Right atrium auricular region (tissue), 2 donors: ENCODE measurements around the gene TAB2. TPM values are rescaled to one million over a fixed set of nuclear protein-coding genes. Genes with fewer than 3 reads are reported as not detected.

Experiments used
- DNase-seq: peaks from one replicate; pipeline ENCODE4 v3.0.0-alpha.2; 2019; ENCODE audit warnings: low spot score
- H3K27ac ChIP-seq, 2 donors: fragments of 200-600 bp; sonication (generic); 1 replicate in 1 of 2; 2 replicates in 1 of 2; pipeline ENCODE4 v1.5.1; 2016 to 2019
- H3K27me3 ChIP-seq, 2 donors: fragments of 200-600 bp; sonication (generic); one replicate each; pipeline versions ENCODE4 v1.5.1 to v1.6.0; 2017 to 2019
- H3K36me3 ChIP-seq: fragments of 200-600 bp; sonication (generic); one replicate; pipeline ENCODE4 v1.5.1; 2016
- H3K4me1 ChIP-seq, 2 donors: fragments of 200-600 bp; sonication (generic); one replicate each; pipeline versions ENCODE4 v1.5.1 to v1.6.0; 2017 to 2019
- H3K4me3 ChIP-seq, 2 donors: fragments of 200-600 bp; sonication (generic); 1 replicate in 1 of 2; 2 replicates in 1 of 2; pipeline ENCODE4 v1.5.1; 2017 to 2019; ENCODE audit warnings: mild to moderate bottlenecking in 1 of 2, moderate library complexity in 1 of 2
- H3K9me3 ChIP-seq, 2 donors: fragments of 200-600 bp; sonication (generic); one replicate each; pipeline ENCODE4 v1.5.1; 2019
- CTCF ChIP-seq, 2 donors: fragments of 200-600 bp; sonication (generic); IDR thresholded peaks; one replicate each; pipeline ENCODE4 v1.5.1; 2019; ENCODE audit warnings: antibody characterized with exemption in 2 of 2
- total RNA-seq, 2 donors: library from RNA; depleted of rRNA; stranded (reverse); fragments of >200 nt; gene quantifications; one replicate each; pipeline ENCODE4 v1.1.0, GENCODE V29; 2016

TAB2 gene
- total RNA-seq, 2 donors from 2014 or later, result 51.8 to 58.5 TPM

GRCh38 chr6:149330133-149330532 is 12.6 kb downstream of the TAB2 start:
- no peak overlapping the region for H3K4me3 ChIP-seq
- DNase-seq, result no peak
- no peaks in the 10 kb centered on the region for H3K36me3 ChIP-seq
- H3K4me1 ChIP-seq, result peaks cover 0 to 45% of the 10 kb centered on the region in 2 donors
- H3K27ac ChIP-seq, result no peak overlapping the region
- no peaks in the 10 kb centered on the region for H3K27me3 ChIP-seq
- no peak for TF ChIP-seq CTCF (IDR thresholded peaks at IDR 0.05)
- no peaks in the 10 kb centered on the region for H3K9me3 ChIP-seq

GRCh38 chr6:149331043-149331807 is 13.7 kb downstream of the TAB2 start:
- Histone ChIP-seq H3K27me3 (no peaks in the 10 kb centered on the region), H3K4me1 (peaks cover 0 to 55% of the 10 kb centered on the region in 2 donors), H3K9me3 (no peaks in the 10 kb centered on the region), H3K4me3 (no peak overlapping the region), H3K36me3 (no peaks in the 10 kb centered on the region), H3K27ac (no peak overlapping the region)
- no peak for DNase-seq
- TF ChIP-seq CTCF (IDR thresholded peaks at IDR 0.05), result no peak

GRCh38 chr6:149331871-149332270 is 14.4 kb downstream of the TAB2 start:
- DNase-seq, result no peak
- H3K9me3 ChIP-seq, result no peaks in the 10 kb centered on the region
- no peaks in the 10 kb centered on the region for H3K27me3 ChIP-seq
- no peak for TF ChIP-seq CTCF (IDR thresholded peaks at IDR 0.05)
- peaks cover 0 to 61% of the 10 kb centered on the region in 2 donors for H3K4me1 ChIP-seq
- H3K36me3 ChIP-seq, result no peaks in the 10 kb centered on the region
- H3K4me3 ChIP-seq, result no peak overlapping the region
- no peak overlapping the region for H3K27ac ChIP-seq

- Histone ChIP-seq H3K27ac (no peak overlapping the region), H3K4me1 (peaks cover 0 to 66% of the 10 kb centered on the region in 2 donors)
These were observed 15.2 kb downstream of the TAB2 start for GRCh38 chr6:149332602-149333265.

GRCh38 chr6:149333266-149333620 is 15.7 kb downstream of the TAB2 start:
- no peak for TF ChIP-seq CTCF (IDR thresholded peaks at IDR 0.05)
- no peaks in the 10 kb centered on the region for H3K9me3 ChIP-seq
- no peaks in the 10 kb centered on the region for H3K36me3 ChIP-seq
- H3K27me3 ChIP-seq, result no peaks in the 10 kb centered on the region
- no peak overlapping the region for H3K27ac ChIP-seq
- no peak overlapping the region for H3K4me3 ChIP-seq
- DNase-seq, result no peak
- H3K4me1 ChIP-seq, result peaks cover 0 to 69% of the 10 kb centered on the region in 2 donors

More at GRCh38 chr6:149332602-149333265, 15.2 kb downstream of the TAB2 start:
- Histone ChIP-seq H3K36me3 (no peaks in the 10 kb centered on the region), H3K27me3 (no peaks in the 10 kb centered on the region), H3K9me3 (no peaks in the 10 kb centered on the region), H3K4me3 (no peak overlapping the region)
- no peak for TF ChIP-seq CTCF (IDR thresholded peaks at IDR 0.05)
- DNase-seq, result no peak
